ENCODE data around the gene ATG16L1. TPM values are rescaled to one million over a fixed set of nuclear protein-coding genes. Genes with fewer than 3 reads are reported as not detected.

ATG16L1 gene
- total RNA-seq, 2 donors from 2014 or later, result 23.6 to 26.0 TPM

DNA sequence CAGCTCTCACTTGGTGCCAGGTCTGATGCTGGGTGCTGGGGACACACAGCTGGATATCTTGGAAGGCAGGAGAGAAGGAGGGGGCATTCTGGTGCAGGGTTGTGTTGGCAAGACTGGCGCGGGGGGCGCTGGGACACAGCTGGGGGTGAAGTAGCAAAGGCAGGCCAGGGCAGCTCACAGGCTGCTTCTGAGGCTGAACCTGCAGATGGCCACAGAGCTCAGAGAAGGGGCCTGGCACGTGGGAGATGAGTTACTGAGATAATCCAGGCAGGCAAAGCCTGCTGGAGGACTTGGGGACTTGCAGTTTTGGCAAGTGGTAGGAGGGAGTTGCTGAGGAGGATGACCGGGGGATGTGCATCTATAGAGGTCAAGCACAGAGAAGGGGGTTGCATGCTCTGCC lies 86.6 kb downstream of the ATG16L1 start:
- Mint-ChIP-seq H3K9me3 (peaks cover 0 to 2% of the 10 kb centered on the region in 2 donors), H3K27me3 (ENCODE audit: low read depth) (no peaks in the 10 kb centered on the region), H3K27ac (peak overlapping the region; percentile 72)

GRCh38 chr2:233338812-233339368 lies 87.4 kb downstream of the ATG16L1 start:
- no peak for DNase-seq

More for the DNA sequence above, 86.6 kb downstream of the ATG16L1 start:
- no peak overlapping the region for H3K4me3 Mint-ChIP-seq
- H3K4me1 Mint-ChIP-seq (ENCODE audit: low read depth), result peaks cover 19% of the 10 kb centered on the region
- H3K36me3 Mint-ChIP-seq (ENCODE audit: insufficient read depth in 2 of 2), result no peaks in the 10 kb centered on the region
- ATAC-seq (replicated peaks in 1 of 2) (no peak), DNase-seq (no peak)

DNA sequence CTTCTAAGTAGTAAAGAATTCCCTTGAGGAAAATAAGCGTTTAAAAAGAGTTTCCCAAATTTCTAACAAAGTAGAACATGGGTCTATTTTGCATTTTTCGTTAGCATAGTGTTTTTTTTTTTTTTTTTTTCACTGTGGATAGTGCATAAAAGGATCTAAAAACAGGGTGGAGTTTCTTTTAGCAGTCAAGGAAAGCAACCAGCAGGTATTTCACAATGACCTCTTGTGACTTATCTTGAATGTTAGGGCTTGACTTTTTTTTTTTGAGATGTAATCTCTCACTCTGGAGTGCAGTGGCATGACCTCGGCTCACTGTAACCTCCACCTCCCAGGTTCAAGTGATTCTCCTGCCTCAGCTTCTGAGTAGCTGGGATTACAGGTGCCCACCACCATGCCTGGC lies 88.0 kb downstream of the ATG16L1 start:
- no peaks in the 10 kb centered on the region for H3K27me3 Mint-ChIP-seq (ENCODE audit: low read depth)
- H3K4me1 Mint-ChIP-seq (ENCODE audit: low read depth), result peaks cover 12% of the 10 kb centered on the region
- DNase-seq (no peak), ATAC-seq (replicated peaks in 1 of 2) (no peak)
- H3K27ac Mint-ChIP-seq, result no peak overlapping the region
- peaks cover 0 to 2% of the 10 kb centered on the region in 2 donors for H3K9me3 Mint-ChIP-seq
- no peaks in the 10 kb centered on the region for H3K36me3 Mint-ChIP-seq (ENCODE audit: insufficient read depth in 2 of 2)
- H3K4me3 Mint-ChIP-seq, result no peak overlapping the region

More at GRCh38 chr2:233338812-233339368, 87.4 kb downstream of the ATG16L1 start:
- Mint-ChIP-seq H3K27ac (no peak overlapping the region), H3K27me3 (ENCODE audit: low read depth) (no peaks in the 10 kb centered on the region), H3K9me3 (peaks cover 0 to 2% of the 10 kb centered on the region in 2 donors), H3K4me1 (ENCODE audit: low read depth) (peaks cover 16% of the 10 kb centered on the region), H3K36me3 (ENCODE audit: insufficient read depth in 2 of 2) (no peaks in the 10 kb centered on the region), H3K4me3 (no peak overlapping the region)
- no peak for ATAC-seq (replicated peaks in 1 of 2)

DNA sequence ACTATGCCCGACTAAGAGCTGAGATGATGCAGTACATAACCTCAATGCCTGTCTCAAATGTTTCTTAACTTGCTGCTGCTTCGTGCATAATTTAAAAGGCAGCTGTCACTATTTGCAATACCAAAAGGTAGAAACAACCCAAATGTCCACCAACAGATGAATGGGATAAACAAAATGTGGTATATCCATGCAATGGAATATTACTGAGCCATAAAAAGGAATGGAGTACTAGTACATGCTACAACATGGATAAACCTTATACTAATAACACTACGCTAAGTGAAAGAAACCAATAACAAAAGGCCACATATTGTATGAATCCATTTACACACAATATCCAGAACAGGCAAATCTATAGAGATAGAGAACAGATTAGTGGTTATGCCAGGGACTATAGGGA lies 89.8 kb downstream of the ATG16L1 start:
- Mint-ChIP-seq H3K4me1 (ENCODE audit: low read depth) (no peaks in the 10 kb centered on the region), H3K27me3 (ENCODE audit: low read depth) (no peaks in the 10 kb centered on the region), H3K36me3 (ENCODE audit: insufficient read depth in 2 of 2) (no peaks in the 10 kb centered on the region), H3K27ac (no peak overlapping the region), H3K9me3 (peaks cover 0 to 2% of the 10 kb centered on the region in 2 donors), H3K4me3 (no peak overlapping the region)
- ATAC-seq (replicated peaks in 1 of 2), result no peak
- no peak for DNase-seq

- no peak overlapping the region for H3K4me3 Mint-ChIP-seq
- H3K36me3 Mint-ChIP-seq (ENCODE audit: insufficient read depth in 2 of 2), result no peaks in the 10 kb centered on the region
- DNase-seq (no peak), ATAC-seq (replicated peaks in 1 of 2) (no peak)
- peaks cover 0 to 2% of the 10 kb centered on the region in 2 donors for H3K9me3 Mint-ChIP-seq
- no peaks in the 10 kb centered on the region for H3K27me3 Mint-ChIP-seq (ENCODE audit: low read depth)
- H3K27ac Mint-ChIP-seq, result no peak overlapping the region
- H3K4me1 Mint-ChIP-seq (ENCODE audit: low read depth), result no peaks in the 10 kb centered on the region
These were observed 90.8 kb downstream of the ATG16L1 start for GRCh38 chr2:233342301-233342700.

DNA sequence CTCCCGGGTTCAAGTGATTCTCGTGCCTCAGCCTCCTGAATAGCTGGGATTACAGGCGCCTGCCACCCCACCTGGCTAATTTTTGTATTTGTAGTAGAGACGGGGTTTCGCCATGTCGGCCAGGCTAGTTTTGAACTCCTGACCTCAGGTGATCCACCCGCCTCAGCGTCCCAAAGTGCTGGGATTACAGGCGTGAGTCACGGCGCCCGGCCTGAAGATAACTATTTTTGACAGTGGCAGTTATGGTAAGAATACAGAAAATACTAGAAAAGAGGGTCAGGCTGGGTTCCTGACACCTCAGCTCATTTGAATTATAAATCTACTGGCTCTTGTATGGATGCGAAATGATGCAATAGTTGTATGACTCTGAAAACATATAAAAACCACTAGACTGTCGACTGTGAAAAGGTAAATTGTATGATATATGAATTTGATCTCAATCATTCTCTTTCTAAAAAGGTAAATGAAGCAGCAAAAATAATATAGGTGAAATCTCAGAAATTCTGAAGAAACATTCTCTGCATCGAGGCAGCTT lies 91.8 kb downstream of the ATG16L1 start:
- Mint-ChIP-seq H3K4me3 (no peak overlapping the region), H3K27me3 (ENCODE audit: low read depth) (no peaks in the 10 kb centered on the region), H3K9me3 (peaks cover 0 to 2% of the 10 kb centered on the region in 2 donors), H3K36me3 (ENCODE audit: insufficient read depth in 2 of 2) (no peaks in the 10 kb centered on the region), H3K27ac (no peak overlapping the region), H3K4me1 (ENCODE audit: low read depth) (no peaks in the 10 kb centered on the region)
- ATAC-seq (replicated peaks in 1 of 2) (no peak), DNase-seq (no peak)

Other genes starting within 250 kb of the ATG16L1 start
- gene NGEF, start 238.4 kb upstream of the ATG16L1 start, total RNA-seq, result 1 to 10 TPM in 1 of 2 donors, under 1 TPM in 1; 0.55 to 2.3 TPM
- not detected for gene NEU2, start 219.0 kb upstream of the ATG16L1 start, total RNA-seq
- 10 to 100 TPM; 64.8 to 69.3 TPM for gene INPP5D, start 191.3 kb upstream of the ATG16L1 start, total RNA-seq
- under 1 TPM; 0.02 TPM for gene SAG, start 56.1 kb downstream of the ATG16L1 start, total RNA-seq
- gene DGKD, start 102.8 kb downstream of the ATG16L1 start, total RNA-seq, result 10 to 100 TPM; 78.0 to 94.4 TPM